T-helper 22 cell (primary cell): Measurements from ENCODE around the gene CSRNP3.

Source experiments
- DNase-seq: peaks from one replicate; pipeline ENCODE4 v3.0.0-alpha.2; 2020; ENCODE audit warnings: low read depth

Gene CSRNP3

DNA sequence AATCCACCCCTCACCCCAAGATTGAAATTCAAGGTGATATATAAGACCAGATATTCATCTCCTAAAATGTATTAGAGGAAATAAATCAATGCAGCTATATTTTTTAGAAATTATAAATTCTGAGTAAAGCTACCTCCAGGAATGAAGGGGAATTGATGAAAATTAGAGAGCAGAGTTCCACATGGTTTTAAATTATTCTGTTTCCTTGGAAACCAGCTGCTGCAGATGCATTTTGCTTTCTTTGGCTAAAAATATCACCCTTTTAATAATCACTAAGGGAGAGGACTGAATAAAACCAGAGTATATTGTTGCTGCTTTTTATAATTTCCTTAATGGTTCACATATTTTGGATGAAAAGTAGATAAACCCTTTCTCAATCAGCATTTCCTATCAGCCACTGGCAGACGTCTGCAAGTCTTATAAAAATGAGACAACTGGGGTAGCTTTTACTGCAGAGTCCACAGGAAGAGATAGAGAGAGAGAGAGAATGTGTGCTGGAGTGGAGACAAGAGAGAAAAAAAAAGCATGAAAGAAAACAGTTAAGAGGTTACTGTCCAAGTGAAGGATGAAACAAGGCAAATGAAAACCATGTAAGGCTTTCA, 2.0 kb downstream of the CSRNP3 start:
- DNase-seq: no peak

DNA sequence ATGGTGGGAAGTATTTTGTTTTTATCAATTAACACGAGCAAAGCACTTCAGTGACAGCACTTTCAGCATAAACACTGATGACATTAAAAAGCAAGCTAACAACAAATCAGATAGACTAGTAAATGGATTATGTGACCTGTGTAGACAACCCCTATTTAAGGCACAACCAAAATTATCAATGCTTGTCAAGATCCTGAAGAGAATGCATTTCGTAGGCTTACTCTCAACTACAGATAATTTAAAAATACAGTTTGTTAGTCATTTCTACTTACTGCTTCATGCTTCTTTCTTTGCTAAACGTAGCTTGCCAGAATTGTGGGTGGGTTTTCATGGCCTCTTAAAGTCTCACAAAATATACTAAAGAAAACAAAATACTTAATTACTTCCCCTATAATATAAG, 3.4 kb downstream of the CSRNP3 start:
- no peak for DNase-seq

DNA sequence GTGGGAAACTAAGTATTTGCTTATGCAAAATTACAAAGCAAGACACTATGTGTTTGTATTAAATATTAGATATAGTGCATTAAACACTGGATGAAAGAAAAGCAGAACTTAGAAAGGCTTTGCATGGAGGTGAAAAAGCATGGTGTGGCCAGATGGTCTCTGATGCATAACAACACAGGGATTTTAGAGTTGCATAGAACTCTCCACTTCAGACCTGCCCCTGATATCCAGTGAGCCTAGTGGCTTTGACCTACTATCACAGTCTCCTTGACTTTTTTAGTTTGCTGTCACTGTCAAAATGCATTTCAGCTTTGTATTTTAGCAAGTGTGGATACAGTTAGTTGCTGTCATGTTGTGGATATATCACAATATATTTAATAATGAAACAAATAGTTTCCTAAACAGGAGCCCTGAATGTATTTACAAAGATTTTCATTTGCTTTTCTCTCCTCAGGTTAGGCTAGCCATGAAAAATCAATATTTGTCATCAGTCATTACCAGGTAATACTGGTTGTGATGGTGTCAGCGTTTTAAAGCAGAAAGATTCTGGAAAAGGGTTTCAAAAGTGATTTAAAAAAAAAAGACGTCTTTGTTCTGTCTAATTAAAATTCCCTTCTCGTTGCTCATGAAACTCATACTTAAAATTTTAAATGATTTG, 5.2 kb downstream of the CSRNP3 start:
- no peak for DNase-seq

DNA sequence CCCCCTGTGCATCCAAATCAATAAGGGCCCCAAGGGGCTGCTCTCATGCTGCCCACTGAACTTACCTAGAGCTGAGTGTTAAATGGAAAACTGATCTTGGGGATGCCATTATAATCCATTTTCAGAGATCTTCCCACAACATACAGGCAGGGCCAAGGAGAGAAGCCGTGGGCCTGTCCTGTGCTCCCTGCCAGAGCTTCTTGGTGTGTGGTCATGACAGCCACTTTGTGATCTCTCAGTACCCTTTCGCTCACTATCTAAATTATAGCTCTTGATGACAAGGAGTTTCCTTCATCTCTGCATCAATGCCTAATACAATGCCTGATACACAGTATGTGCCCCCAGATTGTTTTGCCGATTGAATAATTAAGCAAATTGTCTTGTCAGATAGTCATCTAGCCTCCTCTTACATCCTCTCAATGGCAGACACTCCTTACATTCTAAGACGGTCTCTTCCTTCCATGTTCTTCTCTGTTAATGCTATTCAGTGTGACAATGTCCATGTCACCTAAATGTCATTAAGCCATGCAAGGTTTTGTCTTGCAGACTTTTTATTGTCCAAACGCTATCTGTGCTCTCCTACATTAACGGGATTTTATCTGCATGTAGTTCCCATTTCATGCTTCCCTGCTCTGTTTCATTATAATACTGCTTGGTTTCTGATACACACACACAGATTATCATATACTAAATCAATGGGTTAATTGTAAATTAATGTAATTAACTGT, 5.9 kb downstream of the CSRNP3 start:
- DNase-seq: no peak

DNA sequence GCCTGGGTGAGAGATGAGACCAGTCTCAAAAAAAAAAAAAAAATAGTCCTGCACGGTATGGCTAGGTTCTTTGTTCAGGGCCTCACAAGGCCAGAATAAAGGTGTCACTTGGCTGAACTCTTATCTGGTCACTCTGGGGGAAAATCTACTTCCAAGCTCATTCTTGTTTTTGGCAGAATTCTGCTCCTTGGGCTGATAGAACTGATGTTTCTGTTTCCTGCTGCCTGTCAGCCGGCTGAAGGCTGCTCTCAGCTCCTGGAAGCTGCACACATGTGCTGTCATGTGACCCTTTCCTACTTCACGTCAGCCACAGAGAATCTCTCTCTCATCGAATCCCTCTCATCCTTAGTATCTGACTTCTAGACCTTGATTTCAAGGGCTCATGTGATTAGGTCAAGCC, 10.4 kb downstream of the CSRNP3 start:
- no peak for DNase-seq

DNA sequence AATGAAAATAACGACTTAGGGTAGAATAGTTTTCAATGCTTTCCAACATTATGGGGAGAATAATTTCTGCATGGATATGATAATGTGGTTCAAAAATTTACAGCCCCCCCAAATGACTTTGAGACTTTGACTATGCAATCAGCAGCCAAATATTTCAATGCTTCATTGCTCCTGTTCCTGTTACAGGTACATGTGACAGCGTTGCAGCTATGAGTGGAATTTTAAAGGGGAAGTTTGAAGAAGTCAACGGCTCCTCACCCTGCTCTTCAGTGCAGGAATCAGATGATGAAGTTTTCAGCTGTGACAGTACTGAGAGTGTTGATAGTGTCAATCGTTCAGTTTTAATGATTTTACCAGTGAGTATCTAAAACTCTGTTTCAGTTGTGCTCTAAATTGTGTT, 25.1 kb downstream of the CSRNP3 start:
- no peak for DNase-seq

DNA sequence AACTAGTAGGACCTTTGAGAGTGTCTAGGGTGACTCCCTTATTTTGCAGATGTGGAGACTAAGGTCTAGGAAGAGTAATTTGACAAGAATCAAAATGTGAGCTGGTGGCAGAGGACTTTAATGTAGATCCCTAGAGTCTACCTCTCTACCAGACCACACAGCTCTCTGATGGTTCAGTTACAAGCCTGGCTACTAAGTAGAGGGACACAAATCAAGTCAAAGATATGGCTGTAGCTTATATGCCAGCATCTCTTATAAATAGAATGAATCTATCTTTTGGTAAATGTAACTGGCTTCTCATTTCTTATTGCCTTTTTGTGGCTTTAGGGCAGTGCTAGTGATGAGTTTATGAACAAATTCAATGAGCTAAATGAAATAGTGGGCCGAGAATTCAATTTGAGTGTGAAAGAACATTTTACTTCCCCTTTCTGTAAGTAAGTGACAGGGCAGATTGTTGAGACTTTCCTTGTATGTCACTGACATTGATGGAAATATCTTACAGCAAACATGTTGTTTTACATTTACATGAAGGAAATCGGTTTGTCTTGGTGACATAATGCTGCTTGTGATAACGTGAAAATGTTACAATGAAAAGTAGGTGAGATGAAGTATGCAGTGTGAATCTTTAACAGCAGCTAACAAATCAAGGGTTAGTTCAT, 28.3 kb downstream of the CSRNP3 start:
- no peak for DNase-seq

DNA sequence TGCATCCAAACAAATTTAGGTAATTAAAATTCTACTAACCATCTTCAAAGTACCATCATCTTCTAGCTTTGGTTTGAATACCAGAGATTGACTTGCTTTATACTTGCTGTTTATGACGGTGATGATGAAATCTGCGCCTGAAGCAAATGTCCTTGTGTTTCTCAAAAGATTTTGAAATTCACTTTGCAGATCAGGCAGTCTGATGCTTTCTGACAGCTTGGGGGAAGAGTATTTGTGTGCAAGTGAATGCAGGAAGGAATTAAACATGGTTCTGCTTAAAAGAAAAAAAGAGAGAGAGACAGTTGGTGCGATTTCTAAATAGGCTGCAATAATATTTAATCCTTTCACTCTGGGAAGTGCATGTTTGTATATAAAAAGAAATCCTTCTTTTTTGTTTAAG, 29.6 kb downstream of the CSRNP3 start:
- DNase-seq: no peak

DNA sequence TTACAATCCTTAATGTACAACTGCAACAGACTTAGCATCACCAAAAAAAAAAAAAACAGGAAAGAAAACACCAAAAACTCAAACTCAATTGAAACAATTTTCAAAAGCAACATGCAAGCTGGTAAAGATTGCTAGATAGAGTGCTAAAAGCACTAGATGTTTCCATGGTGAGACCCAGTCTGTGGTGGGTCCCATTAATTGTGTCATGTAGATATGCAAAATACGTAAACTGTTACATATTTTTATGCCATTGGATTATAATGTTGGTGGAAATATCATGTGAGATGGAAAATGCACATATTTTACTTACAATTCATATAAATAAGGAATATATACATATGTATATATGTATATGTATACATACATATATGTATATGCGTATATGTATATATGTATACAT, 30.5 kb downstream of the CSRNP3 start:
- DNase-seq: no peak

DNA sequence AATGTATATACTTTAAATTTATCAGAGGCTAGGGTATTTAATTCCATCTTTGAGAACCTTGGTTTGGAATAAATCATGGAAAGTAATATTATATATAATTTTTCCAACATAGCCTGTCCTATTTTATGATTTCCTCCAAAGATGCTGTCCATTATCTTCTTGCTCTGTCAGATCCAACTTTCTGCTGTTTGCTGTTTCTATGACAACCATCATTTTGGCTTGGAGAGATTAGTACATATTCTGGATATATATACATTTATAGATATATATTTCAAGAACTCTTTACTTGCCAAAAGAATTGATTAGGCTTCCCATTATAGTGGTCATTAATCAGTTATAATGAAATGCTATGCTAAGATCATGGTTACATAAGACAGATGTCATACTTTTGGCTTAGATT, 31.3 kb downstream of the CSRNP3 start:
- DNase-seq: no peak

DNA sequence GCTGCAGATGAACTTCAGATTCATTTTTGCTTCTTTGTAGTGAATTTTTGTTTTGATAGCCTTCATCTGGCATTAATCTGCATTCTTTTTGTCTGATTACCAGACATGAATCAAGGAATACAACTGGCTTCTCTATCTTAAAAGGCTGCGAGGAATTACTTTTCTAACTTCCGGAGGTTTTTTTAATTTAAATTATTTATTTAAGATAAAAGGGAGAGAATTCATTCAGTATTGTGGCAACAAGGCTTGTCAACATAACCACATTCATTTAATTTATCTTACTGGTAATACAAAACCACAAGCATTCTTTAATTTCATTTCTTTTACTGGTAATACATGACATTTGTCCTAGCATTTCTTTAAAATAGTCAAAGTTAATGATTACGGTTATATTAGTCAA, 36.0 kb downstream of the CSRNP3 start:
- DNase-seq: no peak

DNA sequence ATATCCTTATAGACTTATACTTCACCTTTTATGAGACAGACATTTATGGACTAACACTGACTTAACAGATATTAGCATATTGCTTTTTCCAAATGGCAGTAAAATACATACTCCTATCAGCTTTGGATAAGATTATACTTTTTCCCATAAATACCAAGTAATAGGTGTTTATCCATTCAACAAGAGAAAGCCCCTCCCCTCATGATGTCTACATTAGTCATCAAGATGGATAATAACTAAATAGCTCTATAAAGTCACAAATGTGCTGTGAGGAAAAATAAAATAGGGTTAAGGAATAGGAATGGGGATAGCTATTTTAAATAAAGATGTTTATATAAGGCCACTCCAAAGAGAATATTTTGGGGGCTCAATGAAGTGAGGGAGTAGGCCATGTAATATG, 39.4 kb downstream of the CSRNP3 start:
- DNase-seq: no peak

DNA sequence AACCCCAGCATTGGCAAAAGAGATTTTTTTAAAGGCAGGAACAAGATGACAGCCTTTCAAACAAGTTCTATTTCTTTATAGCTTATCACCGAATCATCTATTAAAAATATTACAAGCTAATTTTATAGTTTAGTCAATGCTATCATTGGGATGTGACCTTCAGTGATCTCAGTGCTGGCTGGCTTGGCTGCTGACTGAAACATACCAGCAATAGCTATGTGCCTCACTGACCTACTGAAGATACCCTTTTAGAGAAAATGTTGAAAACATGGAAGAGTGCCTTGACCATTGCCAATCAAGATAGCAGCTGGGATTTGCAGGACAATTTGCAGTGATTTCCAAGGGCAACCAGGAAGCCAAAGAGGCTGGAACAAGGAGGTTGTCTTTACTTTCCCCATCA, 44.0 kb downstream of the CSRNP3 start:
- no peak for DNase-seq

DNA sequence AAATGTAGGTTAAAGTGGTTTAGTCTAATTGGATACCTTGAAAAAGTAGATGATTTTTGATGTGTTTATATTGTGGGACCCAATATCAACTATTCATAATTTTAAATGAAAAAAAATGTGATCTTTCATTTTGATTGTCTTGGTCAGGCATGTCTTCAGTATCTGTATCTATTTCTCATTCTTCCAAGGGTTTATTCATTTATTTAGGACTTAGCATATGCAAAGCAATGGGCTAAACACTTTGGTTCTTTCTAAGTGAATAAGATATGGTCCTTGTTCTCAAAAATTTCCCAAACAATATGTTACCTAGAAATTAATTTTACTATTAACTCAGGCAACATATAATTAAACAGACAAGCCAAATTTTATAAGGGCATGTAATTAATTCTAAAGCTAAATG, 49.1 kb downstream of the CSRNP3 start:
- DNase-seq: no peak

DNA sequence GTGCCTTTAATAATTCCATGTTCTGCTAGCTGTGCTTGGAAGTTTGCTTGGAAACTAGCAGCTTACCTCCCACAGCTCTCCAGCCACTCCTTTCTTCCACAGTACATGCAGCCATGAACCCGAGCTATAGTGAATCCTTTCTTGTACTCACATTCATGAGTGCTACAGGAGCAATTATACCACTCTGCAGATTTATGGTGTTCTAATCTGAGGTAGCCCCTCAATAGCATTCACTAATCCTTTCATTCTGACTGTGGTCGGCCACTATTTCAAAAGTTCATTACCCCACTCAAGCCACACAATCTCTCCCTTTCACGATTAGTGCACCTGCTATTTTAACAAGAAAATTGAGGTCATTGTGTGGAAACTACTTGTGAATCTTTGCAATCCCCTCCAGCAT, 53.2 kb downstream of the CSRNP3 start:
- DNase-seq: no peak

DNA sequence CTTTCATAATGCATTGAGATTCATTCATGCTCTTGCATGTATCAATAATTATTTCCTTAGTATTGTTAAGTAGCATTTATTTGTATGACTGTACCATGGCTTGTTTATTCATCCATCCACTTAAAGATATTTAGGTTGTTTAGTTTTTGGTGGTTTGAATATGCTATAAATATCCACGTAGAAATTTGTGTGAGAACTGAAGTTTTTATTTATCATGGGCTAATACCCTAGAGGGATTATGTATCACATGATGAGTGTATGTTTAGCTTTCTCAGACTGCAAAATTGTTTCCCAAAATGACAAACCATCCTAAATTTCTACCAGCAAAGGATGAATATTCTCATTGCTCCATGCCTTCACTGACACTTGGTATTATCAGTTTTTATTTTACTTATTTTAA, 55.2 kb downstream of the CSRNP3 start:
- DNase-seq: no peak

DNA sequence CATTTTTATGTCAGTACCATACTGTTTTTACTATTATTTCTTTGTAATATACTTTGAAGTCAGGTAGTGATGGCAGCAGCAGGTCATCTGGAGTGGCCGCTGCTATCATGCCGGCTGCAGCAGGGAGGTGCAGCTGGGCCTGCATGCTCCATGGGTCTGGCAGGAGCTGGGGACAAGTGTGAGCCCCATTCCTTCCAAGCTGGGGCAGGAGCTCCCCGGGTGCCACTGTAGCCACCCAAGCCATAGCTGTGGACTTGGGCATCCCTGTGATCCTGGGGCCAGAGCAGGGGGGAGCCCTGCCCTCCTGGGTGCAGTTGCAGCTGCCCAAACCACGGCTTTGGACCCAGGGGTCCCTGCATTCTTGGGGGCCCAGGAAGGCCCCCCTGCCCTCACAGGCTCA, 59.2 kb downstream of the CSRNP3 start:
- DNase-seq: no peak

DNA sequence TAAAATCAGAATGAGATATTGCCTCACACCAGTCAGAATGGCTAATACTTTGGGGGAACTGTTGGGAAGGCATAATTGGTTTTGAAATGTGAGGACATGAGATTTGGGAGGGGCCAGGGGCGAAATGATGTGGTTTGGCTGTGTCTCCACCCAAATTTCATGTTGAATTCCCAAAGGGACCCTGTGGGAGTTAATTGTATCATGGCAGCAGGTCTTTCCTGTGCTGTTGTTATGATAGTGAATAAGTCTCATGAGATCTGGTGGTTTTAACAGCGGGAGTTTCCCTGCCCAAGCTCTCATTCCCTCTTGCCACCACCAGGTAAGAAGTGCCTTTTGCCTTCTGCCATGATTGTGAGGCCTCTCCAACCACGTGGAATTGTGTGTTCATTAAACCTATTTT, 59.6 kb downstream of the CSRNP3 start:
- DNase-seq: no peak

DNA sequence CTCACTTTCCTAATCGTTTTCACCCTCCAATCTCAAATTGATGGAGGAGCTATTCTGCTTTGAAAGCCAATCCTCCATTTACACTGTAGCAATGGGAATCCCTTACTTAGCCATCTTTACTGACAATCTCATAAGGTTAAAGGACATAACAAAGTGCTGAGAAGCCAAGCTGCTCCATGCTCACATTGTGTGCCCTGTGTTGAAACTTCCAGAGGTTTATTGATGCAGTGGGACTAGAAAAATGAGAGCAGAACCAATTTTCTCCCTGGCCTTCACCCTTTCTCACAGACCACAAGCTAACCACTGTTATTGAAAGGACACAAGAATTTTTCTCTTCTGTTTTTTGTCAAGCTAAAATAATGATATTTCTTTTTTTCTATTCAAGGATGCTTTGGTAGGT, 63.8 kb downstream of the CSRNP3 start:
- no peak for DNase-seq

DNA sequence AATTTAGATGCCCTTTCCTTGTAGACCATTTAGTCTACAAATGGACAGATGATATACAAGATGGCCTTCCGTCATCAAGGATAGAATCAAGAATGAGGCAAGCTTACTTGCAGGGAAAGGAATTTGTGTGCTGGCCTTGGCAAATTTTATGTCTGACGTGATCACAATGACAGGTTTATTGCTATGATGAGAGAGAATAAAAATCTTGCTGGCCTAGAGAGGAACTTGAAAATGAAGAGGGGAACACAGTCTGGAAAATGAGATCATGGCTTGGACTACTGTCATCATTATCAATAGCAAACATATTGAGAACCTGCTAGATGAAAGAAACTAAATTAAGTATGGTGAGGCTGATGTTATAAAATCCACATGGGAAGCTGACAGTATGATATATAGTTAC, 66.0 kb downstream of the CSRNP3 start:
- DNase-seq: no peak

DNA sequence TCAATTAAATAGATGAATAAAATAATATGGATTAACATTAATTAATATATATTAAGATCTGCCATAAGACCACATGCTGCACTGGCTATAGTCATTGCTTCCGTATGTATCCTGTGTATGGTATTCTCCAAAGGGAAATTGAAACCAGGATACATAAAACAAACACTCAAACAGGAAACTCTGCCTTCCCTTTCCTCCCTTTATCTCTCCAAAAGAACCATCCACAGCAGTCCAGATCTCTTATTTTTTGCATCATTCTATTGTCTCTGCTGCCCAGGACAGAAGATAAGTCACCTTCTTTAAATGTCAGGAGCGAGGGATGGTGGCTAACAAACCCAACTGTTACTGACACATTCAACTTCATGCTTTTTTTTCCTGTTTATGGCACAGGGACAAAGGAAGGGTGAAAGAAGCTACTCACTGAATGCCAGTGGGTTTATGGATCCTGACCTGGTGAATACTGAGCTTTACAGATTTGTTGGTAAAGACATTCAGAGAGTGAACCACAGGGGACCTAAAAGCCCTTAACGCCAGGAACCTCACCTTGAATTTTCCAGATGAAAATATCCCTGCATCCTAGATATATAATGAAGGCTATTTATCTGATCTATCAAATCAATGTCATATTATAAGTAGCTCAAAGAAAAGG, 67.5 kb downstream of the CSRNP3 start:
- no peak for DNase-seq

DNA sequence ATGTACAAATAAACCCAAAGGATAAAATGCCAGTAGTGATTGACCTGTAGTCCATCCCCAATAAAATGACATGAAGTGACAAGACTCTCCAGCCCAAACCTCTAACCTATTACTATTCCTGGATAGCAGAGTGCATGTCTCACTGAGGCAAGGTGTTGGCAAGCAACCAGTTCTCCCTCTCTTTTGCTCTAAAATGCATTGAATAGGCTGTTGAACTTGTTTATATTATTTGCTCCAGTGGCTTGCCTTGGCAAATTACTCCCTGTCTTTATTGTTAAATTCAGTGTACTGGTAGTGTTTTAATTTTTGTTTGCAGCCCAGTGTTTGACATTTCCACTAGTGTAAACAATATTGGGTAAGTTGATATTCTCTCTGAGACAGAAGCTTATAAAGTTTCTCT, 70.5 kb downstream of the CSRNP3 start:
- DNase-seq: no peak

DNA sequence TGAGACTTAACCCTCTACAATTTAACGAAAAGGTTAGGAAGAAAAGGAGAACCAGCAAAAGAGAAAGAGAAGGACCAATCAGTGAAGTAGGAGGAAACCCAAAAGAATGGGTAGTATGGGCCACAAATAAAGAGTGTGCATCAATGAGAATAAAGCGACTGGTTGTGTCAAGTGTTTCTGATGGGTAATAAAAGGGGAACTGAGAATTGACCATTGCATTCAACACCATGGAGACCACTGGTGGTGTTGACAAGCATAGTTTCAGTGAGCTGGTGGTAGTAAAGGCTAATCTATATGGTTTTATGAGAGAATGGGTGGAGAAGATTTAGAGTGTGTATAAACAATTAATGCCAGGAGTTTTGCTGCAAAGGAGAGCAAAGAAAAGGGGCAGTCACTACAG, 75.4 kb downstream of the CSRNP3 start:
- DNase-seq: no peak
